Measurements from ENCODE around the gene CLTC. TPM values are rescaled to one million over a fixed set of nuclear protein-coding genes. Genes with fewer than 3 reads are reported as not detected.

The CLTC gene
- total RNA-seq, 3 donors from 2014 or later (not counting 1 experiment from before 2014, with no cell fraction given) = 116 to 127 (median 117) TPM

DNA sequence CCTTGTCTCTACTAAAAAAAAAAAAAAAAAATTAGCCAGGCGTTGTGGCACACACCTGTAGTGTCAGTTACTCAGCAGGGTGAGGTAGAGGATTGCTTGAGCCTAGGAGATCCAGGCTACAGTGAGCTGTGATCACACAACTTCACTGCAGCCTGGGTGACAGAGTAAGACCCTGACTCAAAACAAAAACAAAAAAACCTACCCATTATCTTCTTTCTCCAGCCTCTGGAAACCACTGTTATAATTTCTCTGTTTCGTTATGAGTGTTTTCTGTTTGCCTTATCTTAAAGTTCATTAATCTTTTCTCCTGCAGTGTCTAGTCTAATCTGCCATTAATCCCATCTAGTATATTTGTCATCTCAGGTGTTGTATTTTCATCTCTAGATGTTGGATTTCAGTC is 18.6 kb upstream of the CLTC start:
- H3K9me3 Mint-ChIP-seq = no peaks in the 10 kb centered on the region
- Histone ChIP-seq H3K27me3 (ENCODE audit: control insufficient read depth, insufficient read depth, low read length) (no peaks in the 10 kb centered on the region), H3K27ac (ENCODE audit: low read length) (no peak overlapping the region), H3K4me3 (ENCODE audit: low read length) (no peak overlapping the region), H3K4me1 (ENCODE audit: control insufficient read depth, insufficient read depth, low read length) (no peaks in the 10 kb centered on the region), H3K9me3 (ENCODE audit: control insufficient read depth, insufficient read depth, low read length) (no peaks in the 10 kb centered on the region), H3K36me3 (ENCODE audit: control insufficient read depth, insufficient read depth, low read length) (peaks cover 45% of the 10 kb centered on the region)
- H3K27me3 Mint-ChIP-seq (ENCODE audit: low read depth in 2 of 2) = no peaks in the 10 kb centered on the region
- ATAC-seq (no peak), DNase-seq (no peak)
- no peaks in the 10 kb centered on the region for H3K4me1 Mint-ChIP-seq
- no peak overlapping the region for H3K4me3 Mint-ChIP-seq
- intact Hi-C loops (cut with micrococcal nuclease) = no loop called here
- TF ChIP-seq CTCF (IDR thresholded peaks at IDR 0.05) = no peak
- H3K36me3 Mint-ChIP-seq = peaks cover 29% of the 10 kb centered on the region
- WGBS (ENCODE audit: insufficient coverage) = 85% methylated on average over 2 of the region's 2 CpGs
- H3K27ac Mint-ChIP-seq = no peak overlapping the region

- no peaks in the 10 kb centered on the region for H3K4me1 Mint-ChIP-seq
- no peaks in the 10 kb centered on the region for H3K9me3 Mint-ChIP-seq
- intact Hi-C loops (cut with micrococcal nuclease) = no loop called here
- H3K27me3 ChIP-seq (ENCODE audit: control insufficient read depth, insufficient read depth, low read length) = no peaks in the 10 kb centered on the region
- no peaks in the 10 kb centered on the region for H3K9me3 ChIP-seq (ENCODE audit: control insufficient read depth, insufficient read depth, low read length)
- H3K4me1 ChIP-seq (ENCODE audit: control insufficient read depth, insufficient read depth, low read length) = no peaks in the 10 kb centered on the region
- no peak overlapping the region for H3K27ac ChIP-seq (ENCODE audit: low read length)
- H3K4me3 Mint-ChIP-seq = no peak overlapping the region
- H3K36me3 Mint-ChIP-seq = peaks cover 18% of the 10 kb centered on the region
- no peaks in the 10 kb centered on the region for H3K27me3 Mint-ChIP-seq (ENCODE audit: low read depth in 2 of 2)
- H3K4me3 ChIP-seq (ENCODE audit: low read length) = no peak overlapping the region
- DNase-seq (no peak), ATAC-seq (no peak)
- H3K27ac Mint-ChIP-seq = no peak overlapping the region
- TF ChIP-seq CTCF (IDR thresholded peaks at IDR 0.05) = no peak
- peaks cover 51% of the 10 kb centered on the region for H3K36me3 ChIP-seq (ENCODE audit: control insufficient read depth, insufficient read depth, low read length)
- WGBS (ENCODE audit: insufficient coverage) = 50% methylated on average over 3 of the region's 3 CpGs
Measured at GRCh38 chr17:59607061-59607460, 12.6 kb upstream of the CLTC start.

- Histone ChIP-seq H3K27me3 (ENCODE audit: control insufficient read depth, insufficient read depth, low read length) (no peaks in the 10 kb centered on the region), H3K36me3 (ENCODE audit: control insufficient read depth, insufficient read depth, low read length) (peaks cover 44% of the 10 kb centered on the region), H3K4me3 (ENCODE audit: low read length) (no peak overlapping the region), H3K9me3 (ENCODE audit: control insufficient read depth, insufficient read depth, low read length) (no peaks in the 10 kb centered on the region), H3K27ac (ENCODE audit: low read length) (no peak overlapping the region), H3K4me1 (ENCODE audit: control insufficient read depth, insufficient read depth, low read length) (no peaks in the 10 kb centered on the region)
- H3K9me3 Mint-ChIP-seq = no peaks in the 10 kb centered on the region
- peak; percentile 27 for TF ChIP-seq CTCF (IDR thresholded peaks at IDR 0.05)
- peaks cover 9% of the 10 kb centered on the region for H3K36me3 Mint-ChIP-seq
- no peak overlapping the region for H3K4me3 Mint-ChIP-seq
- intact Hi-C loops (cut with micrococcal nuclease) = no loop called here
- WGBS (ENCODE audit: insufficient coverage) = 98% methylated on average over 3 of the region's 5 CpGs
- ATAC-seq (peak in 1 of 3 donors; percentile 41), DNase-seq (peak in 1 of 2 donors; percentile 54)
- H3K27me3 Mint-ChIP-seq (ENCODE audit: low read depth in 2 of 2) = no peaks in the 10 kb centered on the region
- H3K4me1 Mint-ChIP-seq = no peaks in the 10 kb centered on the region
- H3K27ac Mint-ChIP-seq = no peak overlapping the region
Measured at GRCh38 chr17:59607817-59608403, 11.8 kb upstream of the CLTC start.

DNA sequence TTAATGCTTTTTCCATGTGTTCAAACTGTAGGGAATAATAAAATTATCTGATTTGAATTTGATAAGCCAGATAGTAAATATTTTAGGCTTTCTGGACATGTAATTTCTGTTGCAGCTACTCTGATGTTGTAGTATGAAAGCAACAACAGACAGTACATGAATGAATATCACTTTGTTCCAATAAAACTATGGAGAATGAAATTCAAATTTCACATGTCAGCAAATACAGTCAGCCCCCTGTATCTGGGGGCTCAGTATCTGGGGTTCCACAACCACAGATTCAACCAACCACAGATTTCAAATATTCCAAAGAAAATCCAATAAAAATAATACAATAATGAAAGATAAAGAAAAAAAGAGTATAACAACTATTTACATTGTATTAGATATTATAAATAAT is 8.2 kb upstream of the CLTC start:
- H3K9me3 Mint-ChIP-seq = no peaks in the 10 kb centered on the region
- no peak overlapping the region for H3K4me3 Mint-ChIP-seq
- Histone ChIP-seq H3K27ac (ENCODE audit: low read length) (no peak overlapping the region), H3K27me3 (ENCODE audit: control insufficient read depth, insufficient read depth, low read length) (no peaks in the 10 kb centered on the region), H3K4me1 (ENCODE audit: control insufficient read depth, insufficient read depth, low read length) (no peaks in the 10 kb centered on the region), H3K9me3 (ENCODE audit: control insufficient read depth, insufficient read depth, low read length) (no peaks in the 10 kb centered on the region), H3K36me3 (ENCODE audit: control insufficient read depth, insufficient read depth, low read length) (peaks cover 14% of the 10 kb centered on the region), H3K4me3 (ENCODE audit: low read length) (no peak overlapping the region)
- intact Hi-C loops (cut with micrococcal nuclease) = no loop called here
- no peak for DNase-seq
- ATAC-seq = no peak
- H3K4me1 Mint-ChIP-seq = no peaks in the 10 kb centered on the region
- no peaks in the 10 kb centered on the region for H3K36me3 Mint-ChIP-seq
- H3K27me3 Mint-ChIP-seq (ENCODE audit: low read depth in 2 of 2) = no peaks in the 10 kb centered on the region
- no peak for TF ChIP-seq CTCF (IDR thresholded peaks at IDR 0.05)
- H3K27ac Mint-ChIP-seq = no peak overlapping the region

Data from natural killer cell (primary cell).